ENCODE measurements around the gene CBY2.
"Not testable (repeated sequence)": the region's sequence is repeated elsewhere in the genome, so short reads cannot be mapped to it uniquely, and the experiment has no call there.

- TF ChIP-seq, protein P1, sequence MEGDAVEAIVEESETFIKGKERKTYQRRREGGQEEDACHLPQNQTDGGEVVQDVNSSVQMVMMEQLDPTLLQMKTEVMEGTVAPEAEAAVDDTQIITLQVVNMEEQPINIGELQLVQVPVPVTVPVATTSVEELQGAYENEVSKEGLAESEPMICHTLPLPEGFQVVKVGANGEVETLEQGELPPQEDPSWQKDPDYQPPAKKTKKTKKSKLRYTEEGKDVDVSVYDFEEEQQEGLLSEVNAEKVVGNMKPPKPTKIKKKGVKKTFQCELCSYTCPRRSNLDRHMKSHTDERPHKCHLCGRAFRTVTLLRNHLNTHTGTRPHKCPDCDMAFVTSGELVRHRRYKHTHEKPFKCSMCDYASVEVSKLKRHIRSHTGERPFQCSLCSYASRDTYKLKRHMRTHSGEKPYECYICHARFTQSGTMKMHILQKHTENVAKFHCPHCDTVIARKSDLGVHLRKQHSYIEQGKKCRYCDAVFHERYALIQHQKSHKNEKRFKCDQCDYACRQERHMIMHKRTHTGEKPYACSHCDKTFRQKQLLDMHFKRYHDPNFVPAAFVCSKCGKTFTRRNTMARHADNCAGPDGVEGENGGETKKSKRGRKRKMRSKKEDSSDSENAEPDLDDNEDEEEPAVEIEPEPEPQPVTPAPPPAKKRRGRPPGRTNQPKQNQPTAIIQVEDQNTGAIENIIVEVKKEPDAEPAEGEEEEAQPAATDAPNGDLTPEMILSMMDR (IDR thresholded peaks at IDR 0.05; ENCODE audit: insufficient read depth, low read depth, low read length), result not testable (repeated sequence)
- not testable (repeated sequence) for TF ChIP-seq EZH2 (IDR thresholded peaks at IDR 0.05; ENCODE audit: insufficient read depth, low read length)
These were observed 55.5 kb downstream of the CBY2 start for GRCh38 chr13:45757589-45757988.
